Smooth muscle cell (in vitro differentiated cells): ENCODE measurements around the gene NFKBIB. TPM values are rescaled to one million over a fixed set of nuclear protein-coding genes. Genes with fewer than 3 reads are reported as not detected.

Experiments
- DNase-seq: peaks from one replicate; lab custom pipeline; 2025; ENCODE audit not compliant: unreplicated experiment; lab: John Stamatoyannopoulos, UW
- H2AFZ ChIP-seq: fragments of 200-600 bp; sonication (generic); 2 replicates; pipeline ENCODE4 v1.6.0; 2016; ENCODE audit warnings: antibody characterized with exemption, low read depth, mild to moderate bottlenecking
- H3F3A ChIP-seq: fragments of 200-600 bp; sonication (generic); 2 replicates; pipeline ENCODE4 v1.6.0; 2017; ENCODE audit warnings: antibody characterized with exemption, low read depth
- H3K27ac ChIP-seq: fragments of 200-600 bp; sonication (generic); 2 replicates; pipeline ENCODE4 v1.5.1; 2016; ENCODE audit warnings: low read depth, mild to moderate bottlenecking
- H3K27me3 ChIP-seq: fragments of 200-600 bp; sonication (generic); 2 replicates; pipeline ENCODE4 v1.6.1; 2016; ENCODE audit warnings: low read depth, mild to moderate bottlenecking
- H3K36me3 ChIP-seq: fragments of 200-600 bp; sonication (generic); 2 replicates; pipeline ENCODE4 v1.5.1; 2016; ENCODE audit warnings: low read depth
- H3K4me1 ChIP-seq: fragments of 200-600 bp; sonication (generic); 2 replicates; pipeline ENCODE4 v1.5.1; 2016; ENCODE audit warnings: low read depth
- H3K4me2 ChIP-seq: fragments of 200-600 bp; sonication (generic); 2 replicates; pipeline ENCODE4 v1.6.0; 2016; ENCODE audit warnings: mild to moderate bottlenecking
- H3K4me3 ChIP-seq: fragments of 200-600 bp; sonication (generic); 2 replicates; pipeline ENCODE4 v1.5.1; 2016; ENCODE audit warnings: mild to moderate bottlenecking
- H3K79me2 ChIP-seq: fragments of 200-600 bp; sonication (generic); 2 replicates; pipeline ENCODE4 v1.6.0; 2016; ENCODE audit warnings: low read depth, mild to moderate bottlenecking
- H3K9ac ChIP-seq: fragments of 200-600 bp; sonication (generic); 2 replicates; pipeline ENCODE4 v1.6.0; 2016; ENCODE audit warnings: low read depth
- H3K9me3 ChIP-seq: fragments of 200-600 bp; sonication (generic); replicated peaks from 2 replicates; pipeline ENCODE4 v1.5.1; 2016; ENCODE audit warnings: low read depth
- H4K20me1 ChIP-seq: fragments of 200-600 bp; sonication (generic); 2 replicates; pipeline ENCODE4 v1.6.0; 2016; ENCODE audit warnings: low read depth
- CTCF ChIP-seq: fragments of 200-600 bp; sonication (generic); IDR thresholded peaks from 2 replicates; pipeline ENCODE4 v1.5.1; 2017; ENCODE audit warnings: borderline replicate concordance, mild to moderate bottlenecking, antibody characterized with exemption; ENCODE audit not compliant: insufficient read depth, poor library complexity, severe bottlenecking
- whole genome bisulfite sequencing: methylation state at CpG from one replicate; pipeline ENCODE4 v1.1.7; 2016; ENCODE audit warnings: low lambda C conversion rate; 5-methylcytosine and 5-hydroxymethylcytosine counted together
- polyA plus RNA-seq: library from polyadenylated mRNA; unstranded; fragments of >200 nt; fragmentation: Nextera tagmentation; extraction: Ambion mirVana; gene quantifications from 2 replicates; pipeline ENCODE4 v1.2.1, GENCODE V29; 2016
- total RNA-seq: library from RNA; depleted of rRNA; stranded (reverse); fragments of >200 nt; gene quantifications from 2 replicates; pipeline ENCODE4 v1.2.3, GENCODE V29; 2014

Gene NFKBIB
- total and polyA plus RNA-seq, 2 experiments from 2014 or later = 10.9 to 19.2 TPM

- Histone ChIP-seq H3K4me3 (no peak overlapping the region), H3K36me3 (no peaks in the 10 kb centered on the region), H3K27me3 (no peaks in the 10 kb centered on the region), H3K79me2 (no peaks in the 10 kb centered on the region), H3K9me3 (no peaks in the 10 kb centered on the region), H2AFZ (no peak overlapping the region), H3K27ac (no peak overlapping the region), H3K9ac (no peak overlapping the region), H3F3A (no peaks in the 10 kb centered on the region), H3K4me2 (no peak overlapping the region), H4K20me1 (no peaks in the 10 kb centered on the region), H3K4me1 (no peaks in the 10 kb centered on the region)
- DNase-seq = no peak
- TF ChIP-seq CTCF = no peak
- WGBS = 98% methylated on average over 3 of the region's 3 CpGs
These were observed 45.9 kb downstream of the NFKBIB start for GRCh38 chr19:38945562-38946228.

GRCh38 chr19:38946229-38947010 lies 46.7 kb downstream of the NFKBIB start:
- Histone ChIP-seq H4K20me1 (no peaks in the 10 kb centered on the region), H3K4me3 (no peak overlapping the region), H3K79me2 (no peaks in the 10 kb centered on the region), H3K9me3 (no peaks in the 10 kb centered on the region), H3K9ac (no peak overlapping the region), H3F3A (no peaks in the 10 kb centered on the region), H3K27ac (no peak overlapping the region), H2AFZ (no peak overlapping the region), H3K4me2 (no peak overlapping the region), H3K4me1 (no peaks in the 10 kb centered on the region), H3K36me3 (no peaks in the 10 kb centered on the region), H3K27me3 (no peaks in the 10 kb centered on the region)
- DNase-seq = no peak
- 96% methylated on average over 11 of the region's 11 CpGs for WGBS
- TF ChIP-seq CTCF = no peak

GRCh38 chr19:38949580-38950367 lies 50.0 kb downstream of the NFKBIB start:
- 19% methylated on average over 41 of the region's 72 CpGs for WGBS
- peak; percentile 53 for DNase-seq
- H2AFZ ChIP-seq = no peak overlapping the region

More at GRCh38 chr19:38949580-38950367, 50.0 kb downstream of the NFKBIB start:
- Histone ChIP-seq H3K36me3 (no peaks in the 10 kb centered on the region), H3K9me3 (no peaks in the 10 kb centered on the region), H3K27me3 (no peaks in the 10 kb centered on the region), H3K4me3 (peak overlapping the region; percentile 45), H3K4me2 (peak overlapping the region; percentile 94), H3K9ac (no peak overlapping the region), H3K27ac (no peak overlapping the region), H4K20me1 (no peaks in the 10 kb centered on the region), H3K79me2 (no peaks in the 10 kb centered on the region), H3F3A (no peaks in the 10 kb centered on the region), H3K4me1 (no peaks in the 10 kb centered on the region)
- no peak for TF ChIP-seq CTCF
